IPS-20b (cell line): ENCODE data around the gene FOXD4L5.
"Not testable (repeated sequence)": the region's sequence is repeated elsewhere in the genome, so short reads cannot be mapped to it uniquely, and the experiment has no call there.

Source experiments
- H3K27ac ChIP-seq: one replicate; pipeline ENCODE4 v1.5.1; 2013; ENCODE audit warnings: low read length
- H3K27me3 ChIP-seq: 2 replicates; pipeline ENCODE4 v1.6.1; 2013; ENCODE audit warnings: mild to moderate bottlenecking, low read length, inconsistent platforms; ENCODE audit not compliant: insufficient read depth
- H3K36me3 ChIP-seq: 2 replicates; pipeline ENCODE4 v1.6.1; 2013; ENCODE audit warnings: low read depth, mild to moderate bottlenecking, inconsistent platforms, low read length, moderate library complexity; ENCODE audit not compliant: insufficient read depth
- H3K4me1 ChIP-seq: 2 replicates; pipeline ENCODE4 v1.6.1; 2013; ENCODE audit warnings: mild to moderate bottlenecking, control low read depth, inconsistent platforms, low read length, moderate library complexity; ENCODE audit not compliant: insufficient read depth
- H3K4me3 ChIP-seq: 2 replicates; pipeline ENCODE4 v1.5.1; 2013; ENCODE audit warnings: mild to moderate bottlenecking, low read length, inconsistent platforms
- H3K9ac ChIP-seq: 2 replicates; pipeline ENCODE4 v1.6.1; 2013; ENCODE audit warnings: low read depth, mild to moderate bottlenecking, inconsistent platforms, low read length, moderate library complexity
- H3K9me3 ChIP-seq: 2 replicates; pipeline ENCODE4 v1.6.1; 2013; ENCODE audit warnings: mild to moderate bottlenecking, low read depth, low read length, inconsistent platforms; ENCODE audit not compliant: insufficient read depth

The FOXD4L5 gene

GRCh38 chr9:65285109-65285508 lies at the start of gene FOXD4L5:
TSS of gene FOXD4L5 (minus strand) at chr9:65285209. CDS start at chr9:65284377, 832 bp downstream.
- not testable (repeated sequence) for H3K9me3 ChIP-seq, H3K9ac ChIP-seq, H3K4me3 ChIP-seq, H3K4me1 ChIP-seq, H3K36me3 ChIP-seq, H3K27me3 ChIP-seq, H3K27ac ChIP-seq

- H3K4me3 ChIP-seq, H3K27ac ChIP-seq, H3K9me3 ChIP-seq, H3K4me1 ChIP-seq, H3K27me3 ChIP-seq, H3K9ac ChIP-seq, H3K36me3 ChIP-seq: not testable (repeated sequence)
These were observed 1.1 kb downstream of the FOXD4L5 start for GRCh38 chr9:65283943-65284342.

- not testable (repeated sequence) for H3K4me1 ChIP-seq, H3K27me3 ChIP-seq, H3K27ac ChIP-seq, H3K4me3 ChIP-seq, H3K9ac ChIP-seq, H3K36me3 ChIP-seq, H3K9me3 ChIP-seq
These were observed 2.0 kb downstream of the FOXD4L5 start for GRCh38 chr9:65282976-65283375.
